ENCODE measurements around the gene CALCOCO1. TPM values are rescaled to one million over a fixed set of nuclear protein-coding genes. Genes with fewer than 3 reads are reported as not detected.

Gene CALCOCO1
- total and polyA plus RNA-seq, 10 of the 15 experiments (the other 5 are each of a cell fraction or from before 2014, with no cell fraction given): 2.8 to 55.9 (median 13.7) TPM

GRCh38 chr12:53706080-53706479, 21.2 kb downstream of the CALCOCO1 start:
- ATAC-seq: no peak
- H3K4me3 ChIP-seq: no peak overlapping the region
- RAD21 ChIA-PET (ENCODE audit: unreplicated experiment): interaction anchor here (0.5 to 1.6 kb wide), 3 partner anchors 40 to 321 kb away, joined by 4 to 7 read pairs (median 5); no protein-coding TSS in a partner anchor
- POLR2A ChIA-PET: no interaction called here
- in situ Hi-C loops (cut with MboI) (no loop called here), intact Hi-C loops (cut with micrococcal nuclease; ENCODE audit: unreplicated experiment) (loop anchor here (10.0 kb wide), 2 partner anchors 279 to 509 kb away; partner anchors contain the start of gene HOXC10)
- no peaks in the 10 kb centered on the region for H4K20me1 ChIP-seq (ENCODE audit: control insufficient read depth, insufficient read depth)
- CTCF ChIA-PET: interaction anchor here (1.3 to 6.9 kb wide), 3 partner anchors 22 to 51 kb away, joined by 4 to 101 read pairs (median 11); no protein-coding TSS in a partner anchor
- no peaks in the 10 kb centered on the region for H3K9me3 ChIP-seq (replicated peaks; ENCODE audit: control insufficient read depth, insufficient read depth, low read length)
- no peak overlapping the region for H3K4me2 ChIP-seq (ENCODE audit: control insufficient read depth, insufficient read depth)
- BruUV-seq (replicated peaks): no TSS peak
- SMC1A ChIA-PET (ENCODE audit: uncharacterized antibody, unreplicated experiment): interaction anchor here (2.9 kb wide), 1 partner anchor 38 kb away, joined by 18 read pairs; no protein-coding TSS in a partner anchor
- H3K9ac ChIP-seq (ENCODE audit: control insufficient read depth, insufficient read depth, low read length): no peak overlapping the region
- peaks cover 0 to 6% of the 10 kb centered on the region in 2 experiments; a peak in 1 of 4 replicates for H3K27me3 ChIP-seq (replicated peaks in 1 of 2; ENCODE audit: control insufficient read depth in 2 of 2, insufficient read depth in 2 of 2, low read length in 1 of 2)
- no peaks in the 10 kb centered on the region for H3K79me2 ChIP-seq (ENCODE audit: control insufficient read depth, insufficient read depth, low read length)
- no peaks in the 10 kb centered on the region for H3K4me1 ChIP-seq (ENCODE audit: control insufficient read depth, insufficient read depth, low read length)
- TF ChIP-seq KLF5 (IDR thresholded peaks at IDR 0.05; ENCODE audit: partially characterized antibody): no peak
- TF ChIP-seq EGR1 (IDR thresholded peaks at IDR 0.05; ENCODE audit: borderline replicate concordance in 1 of 2, low read depth in 2 of 2, low read length in 2 of 2): no peak
- no peak for TF ChIP-seq RAD51 (IDR thresholded peaks at IDR 0.05)
- TF ChIP-seq CHD2 (IDR thresholded peaks at IDR 0.05; ENCODE audit: borderline replicate concordance, low read depth, low read length): no peak
- no peak for TF ChIP-seq ATF7 (IDR thresholded peaks at IDR 0.05; ENCODE audit: low read depth)
- no peak for TF ChIP-seq NFYB (IDR thresholded peaks at IDR 0.05; ENCODE audit: insufficient read depth, low read depth, low read length)
- no peak for TF ChIP-seq SMC3 (IDR thresholded peaks at IDR 0.05; ENCODE audit: borderline replicate concordance, low read length)
- no peak for TF ChIP-seq FOS (IDR thresholded peaks at IDR 0.05; ENCODE audit: borderline replicate concordance, extremely low read depth, insufficient read length)
- TF ChIP-seq DPF2 (IDR thresholded peaks at IDR 0.05): no peak
- TF ChIP-seq ATF3 (IDR thresholded peaks at IDR 0.05; ENCODE audit: borderline replicate concordance, extremely low read depth, low read depth, low read length): no peak
- no peak for TF ChIP-seq ATF2 (IDR thresholded peaks at IDR 0.05; ENCODE audit: low read length)
- TF ChIP-seq IKZF2 (IDR thresholded peaks at IDR 0.05): no peak
- TF ChIP-seq STAT1 (conservative IDR thresholded peaks at IDR 0.05): no peak
- TF ChIP-seq CBX5 (IDR thresholded peaks at IDR 0.05; ENCODE audit: low read depth): no peak
- no peak for TF ChIP-seq HDAC6 (IDR thresholded peaks at IDR 0.05; ENCODE audit: unreplicated experiment)
- WGBS (ENCODE audit: insufficient coverage, insufficient replicate concordance, low lambda C conversion rate, missing lambda C conversion rate): 0% methylated on average over 1 of the region's 1 CpG
- H2AFZ ChIP-seq (ENCODE audit: control insufficient read depth, low read depth, low read length): no peak overlapping the region
- no peaks in the 10 kb centered on the region for H3K36me3 ChIP-seq (ENCODE audit: control insufficient read depth in 2 of 2, insufficient read depth in 2 of 2, low read length in 1 of 2)
- no peak for FAIRE-seq
- no peak for DNase-seq (ENCODE audit: low read depth, low spot score)
- H3K27ac ChIP-seq (ENCODE audit: control insufficient read depth, insufficient read depth): no peak overlapping the region

All from GM12878 (cell line).